Measurements from ENCODE around the gene HACD3.
A peak's percentile ranks its signal among the peaks of the same experiment; 100 is the strongest.
"Not testable (repeated sequence)": the region's sequence is repeated elsewhere in the genome, so short reads cannot be mapped to it uniquely, and the experiment has no call there.

The HACD3 gene

DNA sequence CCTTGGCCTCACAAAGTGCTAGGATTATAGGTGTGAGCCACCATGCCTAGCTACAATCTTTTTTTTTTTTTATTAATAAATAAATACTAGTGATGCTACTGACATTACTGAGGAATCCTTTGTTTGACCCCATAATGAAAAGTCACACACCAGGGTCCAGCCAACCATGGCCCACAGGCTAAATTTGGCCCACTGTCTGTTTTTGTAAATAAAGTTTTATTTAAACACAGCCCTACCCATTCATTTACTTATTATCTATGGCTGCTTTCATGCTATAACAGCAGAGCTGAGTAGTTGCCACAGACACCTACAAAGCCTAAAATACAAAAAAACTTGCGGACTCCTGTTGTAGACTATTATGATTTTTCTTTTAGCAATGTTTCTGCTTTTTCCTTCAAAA lies 73.3 kb downstream of the HACD3 start:
- no peak for FAIRE-seq

GRCh38 chr15:65610871-65611718 lies 80.8 kb downstream of the HACD3 start, which contains the start of gene INTS14:
Gene INTS14, minus strand, starts transcription at chr15:65611131. Its CDS starts 3,751 bp downstream, at chr15:65607380.
- FAIRE-seq: peak; percentile 75

DNA sequence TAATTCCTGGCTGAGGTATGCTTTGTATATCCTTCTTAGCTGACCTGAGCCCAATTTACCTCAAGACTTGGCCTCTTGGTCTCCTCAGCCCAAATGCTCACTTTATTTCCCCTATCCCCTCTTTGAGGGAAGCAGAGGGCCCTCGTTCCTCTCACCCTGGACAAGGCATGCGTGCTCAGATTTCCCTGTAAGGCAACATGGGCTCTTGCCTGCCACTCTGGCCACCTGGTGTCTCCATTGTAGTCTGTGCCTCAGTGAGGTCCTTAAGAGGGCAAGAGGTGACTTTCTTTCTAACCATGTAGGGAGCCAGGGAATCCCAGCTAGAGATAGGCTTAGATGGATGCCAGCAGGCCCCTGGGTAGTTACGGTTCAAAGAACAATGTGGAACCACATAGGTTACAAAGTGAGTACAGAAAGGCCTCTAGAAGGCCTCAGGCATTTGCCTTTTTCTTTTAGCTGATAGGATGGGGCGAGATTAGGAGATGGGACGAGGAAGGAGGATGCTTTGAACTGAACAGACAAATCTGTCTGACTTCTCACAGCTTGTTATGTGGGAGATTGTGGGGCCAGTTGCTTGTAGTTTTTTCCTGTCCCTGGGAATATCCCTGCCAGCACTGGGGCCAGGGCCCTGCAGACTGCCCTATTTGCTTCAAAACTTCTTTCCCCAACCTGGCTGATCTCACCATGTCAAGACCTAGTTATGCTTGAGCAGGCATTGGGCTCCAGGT lies 81.8 kb downstream of the HACD3 start:
- FAIRE-seq: no peak

- FAIRE-seq: no peak
These were observed 82.3 kb downstream of the HACD3 start for GRCh38 chr15:65612616-65612946.

GRCh38 chr15:65612949-65613744 lies 82.9 kb downstream of the HACD3 start:
- FAIRE-seq: no peak

DNA sequence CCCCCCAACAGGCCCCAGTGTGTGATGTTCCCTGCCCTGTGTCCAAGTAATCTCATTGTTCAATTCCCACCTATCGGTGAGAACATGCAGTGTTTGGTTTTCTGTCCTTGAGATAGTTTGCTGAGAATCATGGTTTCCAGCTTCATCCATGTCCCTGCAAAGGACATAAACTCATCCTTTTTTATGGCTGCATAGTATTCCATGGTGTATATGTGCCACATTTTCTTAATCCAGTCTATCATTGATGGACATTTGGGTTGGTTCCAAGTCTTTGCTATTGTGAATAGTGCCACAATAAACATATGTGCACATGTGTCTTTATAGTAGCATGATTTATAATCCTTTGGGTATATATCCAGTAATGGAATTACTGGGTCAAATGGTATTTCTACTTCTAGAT lies 85.6 kb downstream of the HACD3 start:
- FAIRE-seq: not testable (repeated sequence)

- no peak for FAIRE-seq
These were observed 88.4 kb downstream of the HACD3 start for GRCh38 chr15:65618560-65619109.

- FAIRE-seq: no peak
These were observed 89.5 kb downstream of the HACD3 start for GRCh38 chr15:65619626-65620290.

- no peak for FAIRE-seq
These were observed 90.6 kb downstream of the HACD3 start for GRCh38 chr15:65620833-65621232.

- FAIRE-seq: no peak
These were observed 91.4 kb downstream of the HACD3 start, which contains the start of gene SLC24A1 for GRCh38 chr15:65621638-65622037. Gene SLC24A1, plus strand, starts transcription at chr15:65621938. Its CDS starts 2,143 bp downstream, at chr15:65624081.

DNA sequence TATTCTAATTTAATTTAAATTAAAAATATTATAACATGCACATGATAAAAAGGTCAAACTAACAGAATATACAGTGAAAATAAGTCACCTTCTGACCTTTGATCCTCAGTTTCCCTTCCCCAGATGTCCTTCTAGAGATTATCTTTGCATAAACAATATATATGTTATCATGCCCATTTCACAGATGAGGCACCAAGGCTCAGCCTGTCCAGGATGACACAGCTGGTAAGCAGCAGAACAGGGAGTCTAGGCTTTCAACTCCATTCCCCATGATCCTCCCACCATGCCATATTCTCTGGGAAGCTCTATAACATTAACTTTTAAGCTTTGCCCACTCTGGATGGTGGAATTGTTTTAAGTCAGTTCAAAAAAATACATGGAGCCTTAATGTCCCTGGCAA lies 92.8 kb downstream of the HACD3 start:
- FAIRE-seq: no peak

DNA sequence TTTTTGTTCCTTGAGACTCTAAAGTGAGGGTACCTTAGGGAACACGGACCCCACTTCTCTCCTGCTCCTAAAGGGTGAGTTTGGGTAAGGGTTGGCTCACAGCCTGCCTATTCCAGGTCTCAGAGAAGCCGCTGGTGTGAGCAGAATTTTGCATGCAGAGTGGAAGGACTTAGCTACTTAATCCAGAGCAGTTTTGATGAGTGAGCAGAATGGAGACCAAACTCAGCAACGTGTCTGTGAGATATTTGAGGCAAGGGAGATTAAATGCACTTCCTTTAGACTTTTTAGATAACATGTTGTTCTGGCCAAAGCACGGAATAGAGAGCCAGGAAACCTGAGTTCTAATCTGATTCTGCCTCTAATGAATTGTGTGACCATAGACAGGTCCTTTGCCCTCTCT lies 96.6 kb downstream of the HACD3 start:
- no peak for FAIRE-seq
